OCI-LY1 (cell line): ENCODE results near the gene M6PR.

ENCODE experiments used
- H2AFZ ChIP-seq: fragments of 200-600 bp; sonication (generic), shearing (Covaris generic); 2 replicates; pipeline ENCODE4 v1.6.0; 2014; ENCODE audit warnings: antibody characterized with exemption, mild to moderate bottlenecking, low read length
- H3F3A ChIP-seq: fragments of 200-600 bp; sonication (generic), shearing (Covaris generic); 2 replicates; pipeline ENCODE4 v1.6.0; 2014; ENCODE audit warnings: mild to moderate bottlenecking, antibody characterized with exemption, low read length, moderate library complexity; ENCODE audit not compliant: insufficient read depth
- H3K27ac ChIP-seq: fragments of 200-600 bp; sonication (generic); 2 replicates; pipeline ENCODE4 v1.5.1; 2014; ENCODE audit warnings: low read length, mixed run types, mild to moderate bottlenecking, low read depth; ENCODE audit not compliant: poor library complexity, severe bottlenecking
- H3K27me3 ChIP-seq: fragments of 200-600 bp; sonication (generic); 2 replicates; pipeline ENCODE4 v1.6.0; 2014; ENCODE audit warnings: antibody characterized with exemption, mild to moderate bottlenecking, low read length, moderate library complexity; ENCODE audit not compliant: insufficient read depth
- H3K36me3 ChIP-seq: fragments of 200-600 bp; sonication (generic); 2 replicates; pipeline ENCODE4 v1.6.1; 2014; ENCODE audit warnings: mild to moderate bottlenecking, antibody characterized with exemption, low read length, moderate library complexity, mixed read lengths; ENCODE audit not compliant: insufficient read depth
- H3K4me1 ChIP-seq: fragments of 200-600 bp; sonication (generic); 2 replicates; pipeline ENCODE4 v1.5.1; 2014; ENCODE audit warnings: mild to moderate bottlenecking, low read length, moderate library complexity; ENCODE audit not compliant: insufficient read depth, severe bottlenecking
- H3K4me2 ChIP-seq: fragments of 200-600 bp; sonication (generic), shearing (Covaris generic); 2 replicates; pipeline ENCODE4 v1.6.1; 2014; ENCODE audit warnings: low read length
- H3K4me3 ChIP-seq: fragments of 200-600 bp; sonication (generic); 2 replicates; pipeline ENCODE4 v1.5.1; 2014; ENCODE audit warnings: low read length, low read depth, mild to moderate bottlenecking, mixed read lengths; ENCODE audit not compliant: poor library complexity, severe bottlenecking
- H3K79me2 ChIP-seq: fragments of 200-600 bp; shearing (Covaris generic); 2 replicates; pipeline ENCODE4 v1.6.1; 2016; ENCODE audit warnings: mixed run types, low read length, mixed read lengths; ENCODE audit not compliant: insufficient read depth
- H3K9ac ChIP-seq: fragments of 200-600 bp; sonication (generic), shearing (Covaris generic); 2 replicates; pipeline ENCODE4 v1.6.1; 2014; ENCODE audit warnings: mild to moderate bottlenecking, low read length, mixed read lengths
- H3K9me2 ChIP-seq: fragments of 200-600 bp; sonication (generic), shearing (Covaris generic); 2 replicates; pipeline ENCODE4 v1.6.1; 2014; ENCODE audit warnings: low read depth, mild to moderate bottlenecking, low read length, mixed read lengths
- H3K9me3 ChIP-seq: fragments of 200-600 bp; shearing (Covaris generic); 2 replicates; pipeline ENCODE4 v1.6.1; 2014; ENCODE audit warnings: low read length, mixed read lengths
- H4K20me1 ChIP-seq: fragments of 200-600 bp; sonication (generic), shearing (Covaris generic); 2 replicates; pipeline ENCODE4 v1.6.0; 2016; ENCODE audit warnings: mild to moderate bottlenecking, low read length; ENCODE audit not compliant: insufficient read depth
- CTCF ChIP-seq: fragments of 200-600 bp; sonication (generic), shearing (Covaris generic); IDR thresholded peaks from 2 replicates; pipeline ENCODE4 v1.5.1; 2017; ENCODE audit warnings: mild to moderate bottlenecking, antibody characterized with exemption, low read length, moderate library complexity, mixed read lengths
- EZH2 ChIP-seq: fragments of 200-600 bp; sonication (generic), shearing (Covaris generic); IDR thresholded peaks from 2 replicates; pipeline ENCODE4 v1.8.0; 2017; ENCODE audit warnings: borderline replicate concordance, mixed run types, mild to moderate bottlenecking, antibody characterized with exemption, low read length, moderate library complexity, mixed read lengths

M6PR gene

GRCh38 chr12:8917751-8918150, 31.7 kb downstream of the M6PR start:
- H3K9ac ChIP-seq = no peak overlapping the region
- no peak overlapping the region for H3K4me3 ChIP-seq
- no peaks in the 10 kb centered on the region for H3K9me3 ChIP-seq
- no peak overlapping the region for H2AFZ ChIP-seq
- peaks cover 35% of the 10 kb centered on the region for H3K4me1 ChIP-seq
- TF ChIP-seq CTCF (no peak), EZH2 (no peak)
- no peaks in the 10 kb centered on the region for H4K20me1 ChIP-seq
- 0 out of 2 replicates have a peak, but pooled peaks cover 6% of the 10 kb centered on the region for H3K79me2 ChIP-seq
- H3K4me2 ChIP-seq = no peak overlapping the region
- peaks cover 25% of the 10 kb centered on the region; the same call in 1 of the 2 replicates for H3K36me3 ChIP-seq
- no peaks in the 10 kb centered on the region for H3K27me3 ChIP-seq
- H3K9me2 ChIP-seq = no peaks in the 10 kb centered on the region
- no peak overlapping the region for H3K27ac ChIP-seq
- H3F3A ChIP-seq = peaks cover 7% of the 10 kb centered on the region; the same call in 1 of the 2 replicates

GRCh38 chr12:8917031-8917430, 32.4 kb downstream of the M6PR start:
- H3K9me3 ChIP-seq = no peaks in the 10 kb centered on the region
- H3K4me2 ChIP-seq = no peak overlapping the region
- TF ChIP-seq CTCF (no peak), EZH2 (no peak)
- peaks cover 19% of the 10 kb centered on the region; the same call in 1 of the 2 replicates for H3K36me3 ChIP-seq
- no peaks in the 10 kb centered on the region for H3K9me2 ChIP-seq
- H3K79me2 ChIP-seq = 0 out of 2 replicates have a peak, but pooled peaks cover 6% of the 10 kb centered on the region
- H3K9ac ChIP-seq = no peak overlapping the region; the same call in 1 of the 2 replicates
- H2AFZ ChIP-seq = no peak overlapping the region
- H4K20me1 ChIP-seq = no peaks in the 10 kb centered on the region
- H3K4me3 ChIP-seq = no peak overlapping the region
- H3K27ac ChIP-seq = no peak overlapping the region
- H3K4me1 ChIP-seq = peaks cover 35% of the 10 kb centered on the region
- H3K27me3 ChIP-seq = no peaks in the 10 kb centered on the region
- peaks cover 7% of the 10 kb centered on the region; the same call in 1 of the 2 replicates for H3F3A ChIP-seq

- Histone ChIP-seq H3K79me2 (0 out of 2 replicates have a peak, but pooled peaks cover 6% of the 10 kb centered on the region), H3K4me1 (peaks cover 43% of the 10 kb centered on the region), H4K20me1 (no peaks in the 10 kb centered on the region), H3K36me3 (peaks cover 15% of the 10 kb centered on the region; the same call in 1 of the 2 replicates), H3K27ac (no peak overlapping the region), H3K27me3 (no peaks in the 10 kb centered on the region), H2AFZ (no peak overlapping the region), H3K9me2 (no peaks in the 10 kb centered on the region), H3K9me3 (no peaks in the 10 kb centered on the region), H3F3A (peaks cover 7% of the 10 kb centered on the region; the same call in 1 of the 2 replicates), H3K9ac (no peak overlapping the region; the same call in 1 of the 2 replicates), H3K4me2 (peak overlapping the region; percentile 84), H3K4me3 (peak overlapping the region; percentile 73)
- no peak for TF ChIP-seq EZH2
- no peak for TF ChIP-seq CTCF
Measured at GRCh38 chr12:8916154-8916553, 33.3 kb downstream of the M6PR start.
